Body of pancreas (tissue), 4 donors: ENCODE data around the gene INAFM2.

Experiments used
- POLR2A ChIP-seq, 3 donors: fragments of 450-650 bp; IDR thresholded peaks; one replicate each; pipeline ENCODE4 v1.6.1; 2016; ENCODE audit warnings: antibody characterized with exemption in 3 of 3, mild to moderate bottlenecking in 2 of 3
- TF ChIP-seq, protein P1 (sequence below), 7 experiments: fragments of 450-650 bp in 4 of 7; fragments of 200-600 bp in 3 of 7; sonication (generic) in 3 of 7; IDR thresholded peaks; one replicate each; pipeline ENCODE4 v1.5.1; 2016 to 2019; ENCODE audit warnings: antibody characterized with exemption in 7 of 7

GRCh38 chr15:40367686-40368611, 44.5 kb downstream of the INAFM2 start:
- TF ChIP-seq, protein P1, sequence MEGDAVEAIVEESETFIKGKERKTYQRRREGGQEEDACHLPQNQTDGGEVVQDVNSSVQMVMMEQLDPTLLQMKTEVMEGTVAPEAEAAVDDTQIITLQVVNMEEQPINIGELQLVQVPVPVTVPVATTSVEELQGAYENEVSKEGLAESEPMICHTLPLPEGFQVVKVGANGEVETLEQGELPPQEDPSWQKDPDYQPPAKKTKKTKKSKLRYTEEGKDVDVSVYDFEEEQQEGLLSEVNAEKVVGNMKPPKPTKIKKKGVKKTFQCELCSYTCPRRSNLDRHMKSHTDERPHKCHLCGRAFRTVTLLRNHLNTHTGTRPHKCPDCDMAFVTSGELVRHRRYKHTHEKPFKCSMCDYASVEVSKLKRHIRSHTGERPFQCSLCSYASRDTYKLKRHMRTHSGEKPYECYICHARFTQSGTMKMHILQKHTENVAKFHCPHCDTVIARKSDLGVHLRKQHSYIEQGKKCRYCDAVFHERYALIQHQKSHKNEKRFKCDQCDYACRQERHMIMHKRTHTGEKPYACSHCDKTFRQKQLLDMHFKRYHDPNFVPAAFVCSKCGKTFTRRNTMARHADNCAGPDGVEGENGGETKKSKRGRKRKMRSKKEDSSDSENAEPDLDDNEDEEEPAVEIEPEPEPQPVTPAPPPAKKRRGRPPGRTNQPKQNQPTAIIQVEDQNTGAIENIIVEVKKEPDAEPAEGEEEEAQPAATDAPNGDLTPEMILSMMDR (IDR thresholded peaks at IDR 0.05): peak; percentile 75 to 98 (median 89)
- peak in 2 of 3 donors; percentile 33 to 49 for TF ChIP-seq POLR2A (IDR thresholded peaks at IDR 0.05)
